DOHH2 (cell line): Measurements from ENCODE around the gene RAC3.

Experiments
- CTCF ChIP-seq: fragments of 200-600 bp; sonication (generic); IDR thresholded peaks from one replicate; pipeline ENCODE4 v1.5.1; 2014; ENCODE audit warnings: antibody characterized with exemption, mild to moderate bottlenecking, low read depth, low read length; ENCODE audit not compliant: poor library complexity, severe bottlenecking
- EZH2phosphoT487 ChIP-seq: fragments of 200-600 bp; sonication (generic); IDR thresholded peaks from 2 replicates; pipeline ENCODE4 v1.6.1; 2017; ENCODE audit warnings: borderline replicate concordance, mild to moderate bottlenecking, antibody characterized with exemption, low read length, moderate library complexity, mixed read lengths

DNA sequence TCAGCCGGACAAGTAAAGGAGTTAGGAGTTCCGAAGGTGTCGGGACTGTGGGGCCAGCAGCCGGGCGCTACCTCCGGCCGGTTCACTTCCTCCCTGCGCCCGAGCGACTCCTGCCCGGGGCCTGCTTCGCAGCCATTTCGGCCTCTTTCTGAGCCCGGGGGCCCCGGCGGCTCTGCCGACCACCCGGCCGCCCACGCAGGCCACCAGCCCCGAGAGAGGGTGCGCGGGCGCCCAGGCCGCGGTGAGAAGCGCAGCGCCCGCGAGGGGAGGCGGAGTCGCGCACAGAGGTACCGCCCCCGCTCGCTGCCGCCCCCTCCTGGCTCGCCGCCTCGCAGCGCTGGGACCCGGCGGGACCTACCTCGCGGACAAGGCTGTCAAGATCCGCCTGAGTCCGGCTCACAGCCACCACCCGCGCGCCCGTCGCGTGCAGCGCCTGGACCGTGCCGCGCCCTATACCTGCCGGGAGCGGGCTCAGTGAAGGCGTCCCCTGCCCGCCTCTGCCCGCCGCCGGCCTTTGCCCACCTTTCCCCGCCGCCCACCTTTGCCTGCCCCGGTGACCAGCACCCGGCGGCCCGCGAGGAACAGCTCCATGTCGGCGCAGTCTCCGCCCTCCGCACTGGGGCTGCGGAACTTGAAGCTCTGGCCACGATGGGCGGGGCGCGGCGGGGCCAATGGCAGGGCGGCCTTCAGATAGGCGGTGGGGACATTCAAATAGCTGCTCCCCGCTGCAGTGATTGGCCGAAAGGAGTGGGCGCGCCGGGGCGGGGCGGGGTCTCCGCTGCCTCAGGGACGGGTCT is 5.8 kb downstream of the RAC3 start, which contains the start of gene DCXR:
- TF ChIP-seq CTCF = peak; percentile 83
- TF ChIP-seq EZH2phosphoT487 = no peak
